ENCODE results near the gene CDH1.

GRCh38 chr16:68825427-68825826 lies 88.3 kb downstream of the CDH1 start:
- TF ChIP-seq POLR2A (IDR thresholded peaks at IDR 0.05; ENCODE audit: low read depth, low read length) (no peak), SPI1 (IDR thresholded peaks at IDR 0.05; ENCODE audit: low read depth, low read length) (no peak)

Measured in GM12891 (cell line).